GM23248 (cell line): ENCODE results near the gene AKT3. TPM values are rescaled to one million over a fixed set of nuclear protein-coding genes. Genes with fewer than 3 reads are reported as not detected.

ENCODE experiments used
- DNase-seq: peaks from one replicate; pipeline ENCODE4 v3.0.0-alpha.2; 2015
- H2AFZ ChIP-seq: fragments of 200-600 bp; sonication (generic); 2 replicates; pipeline ENCODE4 v1.6.1; 2016; ENCODE audit warnings: antibody characterized with exemption
- H3F3A ChIP-seq: fragments of 200-600 bp; sonication (generic); 2 replicates; pipeline ENCODE4 v1.6.1; 2016; ENCODE audit warnings: mild to moderate bottlenecking, antibody characterized with exemption, mixed run types; ENCODE audit not compliant: insufficient read depth
- H3K27ac ChIP-seq: fragments of 200-600 bp; sonication (generic); 2 replicates; pipeline ENCODE4 v1.5.1; 2016; ENCODE audit warnings: mild to moderate bottlenecking
- H3K27me3 ChIP-seq: fragments of 200-600 bp; sonication (generic); replicated peaks from 2 replicates; pipeline ENCODE4 v1.6.1; 2016; ENCODE audit warnings: mild to moderate bottlenecking; ENCODE audit not compliant: insufficient read depth
- H3K36me3 ChIP-seq: fragments of 200-600 bp; sonication (generic); 2 replicates; pipeline ENCODE4 v1.6.1; 2016; ENCODE audit warnings: low read depth, mild to moderate bottlenecking
- H3K4me1 ChIP-seq: fragments of 200-600 bp; sonication (generic); 2 replicates; pipeline ENCODE4 v1.6.1; 2016; ENCODE audit warnings: mild to moderate bottlenecking; ENCODE audit not compliant: insufficient read depth
- H3K4me2 ChIP-seq: fragments of 200-600 bp; sonication (generic); one replicate; pipeline ENCODE4 v1.6.1; 2016; ENCODE audit warnings: mild to moderate bottlenecking; ENCODE audit not compliant: unreplicated experiment
- H3K4me3 ChIP-seq: fragments of 200-600 bp; sonication (generic); 2 replicates; pipeline ENCODE4 v1.5.1; 2016; ENCODE audit warnings: mild to moderate bottlenecking
- H3K79me2 ChIP-seq: fragments of 200-600 bp; sonication (generic); 2 replicates; pipeline ENCODE4 v1.6.1; 2016; ENCODE audit warnings: mild to moderate bottlenecking; ENCODE audit not compliant: insufficient read depth
- H3K9ac ChIP-seq: fragments of 200-600 bp; sonication (generic); 2 replicates; pipeline ENCODE4 v1.6.1; 2016; ENCODE audit warnings: mild to moderate bottlenecking
- H3K9me2 ChIP-seq: fragments of 200-600 bp; sonication (generic); 2 replicates; pipeline ENCODE4 v1.6.1; 2016; ENCODE audit warnings: mixed run types, mild to moderate bottlenecking, moderate library complexity; ENCODE audit not compliant: insufficient read depth
- H3K9me3 ChIP-seq: fragments of 200-600 bp; sonication (generic); one replicate; pipeline ENCODE4 v1.6.1; 2017; ENCODE audit warnings: low read depth
- H4K20me1 ChIP-seq: fragments of 200-600 bp; sonication (generic); 2 replicates; pipeline ENCODE4 v1.6.0; 2016; ENCODE audit not compliant: insufficient read depth
- EZH2 ChIP-seq: fragments of 200-600 bp; sonication (generic); IDR thresholded peaks from 2 replicates; pipeline ENCODE4 v1.6.1; 2018; ENCODE audit warnings: antibody characterized with exemption, mild to moderate bottlenecking; ENCODE audit not compliant: insufficient read depth, poor library complexity, severe bottlenecking
- EZH2phosphoT487 ChIP-seq: fragments of 200-600 bp; sonication (generic); IDR thresholded peaks from 2 replicates; pipeline ENCODE4 v1.6.1; 2018; ENCODE audit warnings: antibody characterized with exemption, moderate library complexity, mild to moderate bottlenecking, low read depth; ENCODE audit not compliant: insufficient read depth
- WGBS, 2 experiments: methylation state at CpG; one replicate each; pipeline ENCODE4 v1.1.6; 2015 to 2017; ENCODE audit warnings: low lambda C conversion rate in 2 of 2, low coverage in 1 of 2; ENCODE audit errors: missing lambda C conversion rate in 2 of 2; 5-methylcytosine and 5-hydroxymethylcytosine counted together
- in situ Hi-C: fragments of 300-500 bp; cut with MboI; formaldehyde crosslinking; loops from 2 replicates; pipeline ENCODE4 v1.15.0; 2020
- polyA plus RNA-seq: library from polyadenylated mRNA; unstranded; fragments of >200 nt; fragmentation: Nextera tagmentation; extraction: Ambion mirVana; gene quantifications from 2 replicates; pipeline ENCODE4 v1.2.1, GENCODE V29; 2016
- total RNA-seq: library from RNA; depleted of rRNA; stranded (reverse); fragments of >200 nt; shearing (Covaris generic); gene quantifications from 2 replicates; pipeline ENCODE4 v1.2.3, GENCODE V29; 2014

The AKT3 gene
- total and polyA plus RNA-seq, 2 experiments from 2014 or later, result 9.1 to 31.2 TPM

DNA sequence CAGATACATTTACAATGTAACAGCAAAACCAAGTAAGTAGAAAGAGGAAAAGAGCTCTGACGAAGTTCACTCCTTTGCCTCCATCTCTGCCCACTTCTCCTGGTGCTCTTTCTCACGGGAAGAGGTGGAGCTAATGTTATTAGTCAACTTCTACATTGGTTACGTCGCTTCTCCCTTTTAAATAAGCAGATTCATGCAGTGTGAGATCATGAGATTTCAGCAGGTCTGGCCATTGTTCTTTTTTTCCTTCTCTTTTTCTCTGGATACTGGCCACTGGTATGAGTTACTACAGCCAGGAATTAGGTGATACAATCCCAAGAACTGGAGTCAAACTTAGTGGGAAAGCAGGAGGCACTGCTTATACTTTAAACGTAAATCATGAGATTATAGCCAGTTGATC is 207.1 kb downstream of the AKT3 start:
- Histone ChIP-seq H3K4me1 (0 out of 2 replicates have a peak, but pooled peaks cover 6% of the 10 kb centered on the region), H3K27me3 (no peaks in the 10 kb centered on the region), H3F3A (peaks cover 5% of the 10 kb centered on the region; the same call in 1 of the 2 replicates), H2AFZ (no peak overlapping the region), H3K9me2 (no peaks in the 10 kb centered on the region; the same call in 1 of the 2 replicates), H3K4me2 (no peak overlapping the region), H3K9ac (no peak overlapping the region), H4K20me1 (no peaks in the 10 kb centered on the region), H3K9me3 (peaks cover 6% of the 10 kb centered on the region), H3K4me3 (no peak overlapping the region), H3K36me3 (peaks cover 42% of the 10 kb centered on the region), H3K27ac (peak overlapping the region; percentile 20; the same call in 1 of the 2 replicates), H3K79me2 (peaks cover 13% of the 10 kb centered on the region; the same call in 1 of the 2 replicates)
- peak; percentile 67 for DNase-seq
- in situ Hi-C loops, result no loop called here
- no peak for TF ChIP-seq EZH2
- TF ChIP-seq EZH2phosphoT487, result no peak
- 75 to 80% methylated on average over 5 of the region's 5 CpGs for WGBS, 2 experiments

DNA sequence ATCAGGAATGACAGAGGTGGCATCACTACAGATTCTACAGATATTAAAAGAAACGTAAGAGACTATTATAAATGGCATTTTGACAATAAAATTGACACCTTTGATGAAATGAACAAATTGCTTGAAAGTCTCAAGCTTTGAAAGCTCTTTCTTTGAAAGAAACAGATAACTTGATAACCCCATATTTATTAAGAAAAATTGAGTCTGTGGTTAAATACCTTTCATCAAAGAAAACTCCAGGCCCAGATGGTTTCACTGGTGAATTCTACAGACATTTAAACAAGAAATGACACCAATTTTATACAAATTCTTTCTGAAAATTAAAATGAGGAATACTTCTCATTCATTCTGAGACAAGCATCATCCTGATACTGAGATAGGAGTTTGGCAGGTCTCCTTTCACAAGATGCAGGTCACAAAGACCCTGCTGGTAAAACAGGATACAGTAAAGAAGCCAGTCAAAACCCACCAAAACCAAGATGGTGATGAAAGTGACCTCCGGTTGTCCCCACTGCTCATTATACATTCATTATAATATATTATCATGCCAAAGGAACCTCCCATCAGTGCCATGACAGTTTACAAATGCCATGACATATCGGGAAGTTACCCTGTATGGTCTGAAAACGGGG is 210.9 kb downstream of the AKT3 start:
- H2AFZ ChIP-seq, result no peak overlapping the region

GRCh38 chr1:243638186-243638585 is 211.9 kb downstream of the AKT3 start:
- no peak overlapping the region for H2AFZ ChIP-seq
- 91 to 92% methylated on average over 4 of the region's 4 CpGs for WGBS, 2 experiments
- no peak overlapping the region for H3K4me3 ChIP-seq
- H3K27me3 ChIP-seq, result no peaks in the 10 kb centered on the region
- no peaks in the 10 kb centered on the region for H3K9me2 ChIP-seq
- H3K79me2 ChIP-seq, result peaks cover 13% of the 10 kb centered on the region
- H3K4me1 ChIP-seq, result 0 out of 2 replicates have a peak, but pooled peaks cover 3% of the 10 kb centered on the region
- no peaks in the 10 kb centered on the region for H3K9me3 ChIP-seq
- peaks cover 5% of the 10 kb centered on the region; the same call in 1 of the 2 replicates for H3F3A ChIP-seq
- peaks cover 11% of the 10 kb centered on the region; the same call in 1 of the 2 replicates for H3K36me3 ChIP-seq
- no peak overlapping the region for H3K27ac ChIP-seq
- no peaks in the 10 kb centered on the region for H4K20me1 ChIP-seq
- no peak for DNase-seq
- no peak overlapping the region for H3K9ac ChIP-seq
- TF ChIP-seq EZH2 (no peak), EZH2phosphoT487 (no peak)
- in situ Hi-C loops, result no loop called here
- no peak overlapping the region for H3K4me2 ChIP-seq

More for the DNA sequence above, 210.9 kb downstream of the AKT3 start:
- H3K4me3 ChIP-seq, result no peak overlapping the region
- H3K4me1 ChIP-seq, result 0 out of 2 replicates have a peak, but pooled peaks cover 6% of the 10 kb centered on the region
- no peak overlapping the region for H3K9ac ChIP-seq
- H4K20me1 ChIP-seq, result no peaks in the 10 kb centered on the region
- peaks cover 8% of the 10 kb centered on the region; the same call in 1 of the 2 replicates for H3K36me3 ChIP-seq
- no peak overlapping the region for H3K27ac ChIP-seq
- no peak for DNase-seq
- H3K27me3 ChIP-seq, result no peaks in the 10 kb centered on the region
- H3K9me3 ChIP-seq, result no peaks in the 10 kb centered on the region
- 91 to 93% methylated on average over 4 of the region's 4 CpGs for WGBS, 2 experiments
- H3K9me2 ChIP-seq, result no peaks in the 10 kb centered on the region; the same call in 1 of the 2 replicates
- no peak for TF ChIP-seq EZH2phosphoT487
- TF ChIP-seq EZH2, result no peak
- in situ Hi-C loops, result no loop called here
- H3F3A ChIP-seq, result peaks cover 5% of the 10 kb centered on the region; the same call in 1 of the 2 replicates
- H3K79me2 ChIP-seq, result peaks cover 13% of the 10 kb centered on the region
- no peak overlapping the region for H3K4me2 ChIP-seq

DNA sequence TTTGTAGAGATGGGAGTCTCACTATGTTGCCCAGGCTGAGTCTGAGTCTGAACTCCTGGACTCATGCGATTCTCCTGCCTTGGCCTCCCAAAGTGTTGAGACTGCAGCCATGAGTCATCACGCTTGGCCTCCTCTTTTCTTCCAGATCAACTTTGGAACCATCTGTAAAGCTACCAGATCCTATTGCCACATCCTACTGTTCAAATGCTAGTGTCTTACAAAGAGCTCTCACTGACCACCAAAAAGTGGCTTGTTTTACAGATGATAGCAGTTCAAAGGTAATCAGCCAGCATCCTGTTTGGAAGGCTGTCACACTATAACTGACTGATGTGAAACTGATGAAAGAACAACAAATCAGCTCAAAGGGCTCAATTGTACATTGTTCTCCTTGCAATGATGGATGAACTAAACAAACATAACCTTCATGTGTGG is 221.6 kb downstream of the AKT3 start:
- H2AFZ ChIP-seq, result no peak overlapping the region
- H3K4me3 ChIP-seq, result no peak overlapping the region
- no peak overlapping the region for H3K27ac ChIP-seq
- no peak overlapping the region for H3K9ac ChIP-seq
- H4K20me1 ChIP-seq, result no peaks in the 10 kb centered on the region
- H3K4me1 ChIP-seq, result no peaks in the 10 kb centered on the region
- WGBS, 2 experiments, result 100% methylated on average over 2 of the region's 2 CpGs
- peaks cover 3% of the 10 kb centered on the region; the same call in 1 of the 2 replicates for H3K9me2 ChIP-seq
- peaks cover 9% of the 10 kb centered on the region; the same call in 1 of the 2 replicates for H3K36me3 ChIP-seq
- in situ Hi-C loops, result no loop called here
- DNase-seq, result peak; percentile 3
- no peaks in the 10 kb centered on the region for H3K27me3 ChIP-seq
- TF ChIP-seq EZH2phosphoT487 (no peak), EZH2 (no peak)
- H3F3A ChIP-seq, result peaks cover 12% of the 10 kb centered on the region; the same call in 1 of the 2 replicates
- 0 out of 2 replicates have a peak, but pooled peaks cover 3% of the 10 kb centered on the region for H3K79me2 ChIP-seq
- H3K4me2 ChIP-seq, result no peak overlapping the region
- no peaks in the 10 kb centered on the region for H3K9me3 ChIP-seq
